Natural killer cell (primary cell): ENCODE results near the gene ADAMTSL1. TPM values are rescaled to one million over a fixed set of nuclear protein-coding genes. Genes with fewer than 3 reads are reported as not detected.

Experiments used
- ATAC-seq, 3 donors: fragments of 150-1000 bp in 2 of 3; fragments of 200-7000 bp in 1 of 3; cut with Tn5 transposase; 1 replicate in 1 of 3; 2 replicates in 2 of 3; pipeline ENCODE4 v1.10.0; 2021; ENCODE audit warnings: mild to moderate bottlenecking in 2 of 3, moderate library complexity in 2 of 3
- DNase-seq, 2 donors: peaks; one replicate each; pipeline versions ENCODE4 v3.0.0 to v3.0.0-alpha.2; 2013 to 2021; ENCODE audit warnings: mixed read lengths in 1 of 2
- H3K27ac ChIP-seq: one replicate; pipeline ENCODE4 v1.5.1; 2013; ENCODE audit warnings: mild to moderate bottlenecking, low read length
- H3K27me3 ChIP-seq: one replicate; pipeline ENCODE4 v1.6.1; 2013; ENCODE audit warnings: low read length; ENCODE audit not compliant: control insufficient read depth, insufficient read depth
- H3K36me3 ChIP-seq: one replicate; pipeline ENCODE4 v1.6.1; 2013; ENCODE audit warnings: low read length; ENCODE audit not compliant: control insufficient read depth, insufficient read depth
- H3K4me1 ChIP-seq: one replicate; pipeline ENCODE4 v1.6.1; 2013; ENCODE audit warnings: low read length; ENCODE audit not compliant: control insufficient read depth, insufficient read depth
- H3K4me3 ChIP-seq: one replicate; pipeline ENCODE4 v1.5.1; 2013; ENCODE audit warnings: low read length
- H3K9me3 ChIP-seq: one replicate; pipeline ENCODE4 v1.6.1; 2013; ENCODE audit warnings: low read length; ENCODE audit not compliant: control insufficient read depth, insufficient read depth
- H3K27ac Mint-ChIP-seq, 2 donors: one replicate each; pipeline ENCODE4 v1.8.0; 2022; ENCODE audit warnings: mild to moderate bottlenecking in 2 of 2, mixed read lengths in 2 of 2, moderate library complexity in 1 of 2
- H3K27me3 Mint-ChIP-seq, 2 donors: one replicate each; pipeline ENCODE4 v1.8.0; 2022; ENCODE audit warnings: low read depth in 2 of 2, mixed read lengths in 2 of 2
- H3K36me3 Mint-ChIP-seq: one replicate; pipeline ENCODE4 v1.8.0; 2022; ENCODE audit warnings: mixed read lengths
- H3K4me1 Mint-ChIP-seq, 2 donors: one replicate each; pipeline ENCODE4 v1.8.0; 2022; ENCODE audit warnings: mixed read lengths in 2 of 2
- H3K4me3 Mint-ChIP-seq: one replicate; pipeline ENCODE4 v1.8.0; 2022; ENCODE audit warnings: mild to moderate bottlenecking, moderate library complexity, mixed read lengths
- H3K9me3 Mint-ChIP-seq, 2 donors: one replicate each; pipeline ENCODE4 v1.8.0; 2022; ENCODE audit warnings: mixed read lengths in 2 of 2
- CTCF ChIP-seq: fragments of 200-600 bp; IDR thresholded peaks from one replicate; pipeline ENCODE4 v1.8.0; 2022; ENCODE audit warnings: antibody characterized with exemption
- WGBS: methylation state at CpG from one replicate; pipeline ENCODE4 v1.1.7; 2013; ENCODE audit warnings: missing lambda C conversion rate; ENCODE audit not compliant: insufficient coverage; 5-methylcytosine and 5-hydroxymethylcytosine counted together
- intact Hi-C: fragments of 100-400 bp; cut with micrococcal nuclease; formaldehyde crosslinking; loops from one replicate; pipeline ENCODE4 v1.14.2; 2022
- total RNA-seq, 4 donors: library from RNA; stranded (reverse); fragments of 120-200 nt in 1 of 4; gene quantifications; one replicate each; pipeline versions ENCODE4 v1.2.3 to v1.2.4, GENCODE V29; 2013 to 2022

The ADAMTSL1 gene
- total RNA-seq, 3 donors from 2014 or later (not counting 1 experiment from before 2014, with no cell fraction given), result not detected

- H3K36me3 ChIP-seq, result no peaks in the 10 kb centered on the region
- Mint-ChIP-seq H3K36me3 (no peaks in the 10 kb centered on the region), H3K9me3 (peaks cover 3% of the 10 kb centered on the region in 2 donors), H3K27me3 (peaks cover 0 to 3% of the 10 kb centered on the region in 2 donors), H3K4me1 (no peaks in the 10 kb centered on the region), H3K27ac (no peak overlapping the region), H3K4me3 (no peak overlapping the region)
- no peak for TF ChIP-seq CTCF
- no peak for ATAC-seq
- no peaks in the 10 kb centered on the region for H3K9me3 ChIP-seq
- no peak overlapping the region for H3K4me3 ChIP-seq
- intact Hi-C loops, result no loop called here
- H3K4me1 ChIP-seq, result no peaks in the 10 kb centered on the region
- 50% methylated on average over 1 of the region's 6 CpGs for WGBS
- H3K27me3 ChIP-seq, result no peaks in the 10 kb centered on the region
- no peak overlapping the region for H3K27ac ChIP-seq
- DNase-seq, result no peak
Observed at GRCh38 chr9:18688581-18689565, 214.9 kb downstream of the ADAMTSL1 start.

GRCh38 chr9:18689921-18690320 is 216.0 kb downstream of the ADAMTSL1 start:
- no peak for DNase-seq
- no peak overlapping the region for H3K4me3 ChIP-seq
- H3K4me1 ChIP-seq, result no peaks in the 10 kb centered on the region
- no peaks in the 10 kb centered on the region for H3K36me3 ChIP-seq
- Mint-ChIP-seq H3K4me1 (no peaks in the 10 kb centered on the region), H3K27me3 (peaks cover 0 to 3% of the 10 kb centered on the region in 2 donors), H3K27ac (no peak overlapping the region), H3K9me3 (peaks cover 4 to 5% of the 10 kb centered on the region in 2 donors), H3K4me3 (no peak overlapping the region), H3K36me3 (no peaks in the 10 kb centered on the region)
- intact Hi-C loops, result no loop called here
- no peak overlapping the region for H3K27ac ChIP-seq
- no peaks in the 10 kb centered on the region for H3K27me3 ChIP-seq
- no peak for TF ChIP-seq CTCF
- peaks cover 7% of the 10 kb centered on the region for H3K9me3 ChIP-seq
- ATAC-seq, result no peak

GRCh38 chr9:18692268-18692667 is 218.3 kb downstream of the ADAMTSL1 start:
- no peaks in the 10 kb centered on the region for H3K36me3 Mint-ChIP-seq
- H3K4me1 ChIP-seq, result no peaks in the 10 kb centered on the region
- peaks cover 13 to 14% of the 10 kb centered on the region in 2 donors for H3K9me3 Mint-ChIP-seq
- DNase-seq, result no peak
- no peak for TF ChIP-seq CTCF
- H3K36me3 ChIP-seq, result no peaks in the 10 kb centered on the region
- 77% methylated on average over 5 of the region's 5 CpGs for WGBS
- no peaks in the 10 kb centered on the region for H3K4me1 Mint-ChIP-seq
- H3K4me3 Mint-ChIP-seq, result no peak overlapping the region
- H3K9me3 ChIP-seq, result peaks cover 9% of the 10 kb centered on the region
- H3K27me3 Mint-ChIP-seq, result peaks cover 0 to 6% of the 10 kb centered on the region in 2 donors
- no peak overlapping the region for H3K27ac ChIP-seq
- ATAC-seq, result no peak
- H3K4me3 ChIP-seq, result no peak overlapping the region
- intact Hi-C loops, result no loop called here
- H3K27ac Mint-ChIP-seq, result no peak overlapping the region
- no peaks in the 10 kb centered on the region for H3K27me3 ChIP-seq
